Stimulated activated CD4-positive, alpha-beta T cell treated with anti-CD3 and anti-CD28 coated beads, TNF-alpha, amount 100 ng/mL, for 24 hours (primary cell): Measurements from ENCODE around the gene PRKN.

Experiments used
- DNase-seq, 3 experiments: peaks; one replicate each; pipeline ENCODE4 v3.0.0-alpha.2; 2020; ENCODE audit warnings: low read depth in 3 of 3

The PRKN gene

GRCh38 chr6:162675503-162675902 is 52.1 kb downstream of the PRKN start:
- DNase-seq: no peak

- DNase-seq: no peak
Observed at GRCh38 chr6:162674452-162674851, 53.1 kb downstream of the PRKN start.

GRCh38 chr6:162671580-162672165 is 55.9 kb downstream of the PRKN start:
- no peak for DNase-seq

- DNase-seq: no peak
Observed at GRCh38 chr6:162670345-162670744, 57.2 kb downstream of the PRKN start.

GRCh38 chr6:162666246-162666645 is 61.3 kb downstream of the PRKN start:
- no peak for DNase-seq

GRCh38 chr6:162653808-162654207 is 73.8 kb downstream of the PRKN start:
- DNase-seq: no peak

- no peak for DNase-seq
Observed at GRCh38 chr6:162651505-162651904, 76.1 kb downstream of the PRKN start.

GRCh38 chr6:162649271-162649670 is 78.3 kb downstream of the PRKN start:
- DNase-seq: no peak

GRCh38 chr6:162644153-162644552 is 83.4 kb downstream of the PRKN start:
- no peak for DNase-seq

GRCh38 chr6:162640756-162641155 is 86.8 kb downstream of the PRKN start:
- no peak for DNase-seq

- DNase-seq: no peak
Observed at GRCh38 chr6:162639951-162640350, 87.6 kb downstream of the PRKN start.

GRCh38 chr6:162638931-162639574 is 88.5 kb downstream of the PRKN start:
- DNase-seq: no peak

GRCh38 chr6:162637317-162637716 is 90.2 kb downstream of the PRKN start:
- no peak for DNase-seq

GRCh38 chr6:162636167-162636566 is 91.4 kb downstream of the PRKN start:
- no peak for DNase-seq

- DNase-seq: no peak
Observed at GRCh38 chr6:162631546-162631945, 96.0 kb downstream of the PRKN start.

- no peak for DNase-seq
Observed at GRCh38 chr6:162630069-162630468, 97.5 kb downstream of the PRKN start.

GRCh38 chr6:162627825-162628224 is 99.7 kb downstream of the PRKN start:
- no peak for DNase-seq

- no peak for DNase-seq
Observed at GRCh38 chr6:162627362-162627761, 100.2 kb downstream of the PRKN start.

- no peak for DNase-seq
Observed at GRCh38 chr6:162626869-162627268, 100.7 kb downstream of the PRKN start.

- DNase-seq: no peak
Observed at GRCh38 chr6:162625846-162626540, 101.6 kb downstream of the PRKN start.

- no peak for DNase-seq
Observed at GRCh38 chr6:162622572-162622971, 105.0 kb downstream of the PRKN start.

GRCh38 chr6:162621246-162621645 is 106.3 kb downstream of the PRKN start:
- peak in 1 of 3 experiments; percentile 4 for DNase-seq

GRCh38 chr6:162620073-162620472 is 107.5 kb downstream of the PRKN start:
- DNase-seq: no peak
